ENCODE results near the gene METRN.

Gene METRN

GRCh38 chr16:726438-727290 is 11.7 kb downstream of the METRN start, which contains the start of the genes CCDC78 and HAGHL:
TSS of gene CCDC78 (minus strand) at chr16:726443. CDS start at chr16:726367, 76 bp downstream.
TSS of gene HAGHL (plus strand) at chr16:727106. CDS start at chr16:727510, 404 bp downstream.
- DNase-seq (ENCODE audit: low read depth): no peak
- H3K4me3 ChIP-seq (ENCODE audit: low read depth, low read length): peak within 1 kb of the TSS; percentile 60
- TF ChIP-seq, protein P1, sequence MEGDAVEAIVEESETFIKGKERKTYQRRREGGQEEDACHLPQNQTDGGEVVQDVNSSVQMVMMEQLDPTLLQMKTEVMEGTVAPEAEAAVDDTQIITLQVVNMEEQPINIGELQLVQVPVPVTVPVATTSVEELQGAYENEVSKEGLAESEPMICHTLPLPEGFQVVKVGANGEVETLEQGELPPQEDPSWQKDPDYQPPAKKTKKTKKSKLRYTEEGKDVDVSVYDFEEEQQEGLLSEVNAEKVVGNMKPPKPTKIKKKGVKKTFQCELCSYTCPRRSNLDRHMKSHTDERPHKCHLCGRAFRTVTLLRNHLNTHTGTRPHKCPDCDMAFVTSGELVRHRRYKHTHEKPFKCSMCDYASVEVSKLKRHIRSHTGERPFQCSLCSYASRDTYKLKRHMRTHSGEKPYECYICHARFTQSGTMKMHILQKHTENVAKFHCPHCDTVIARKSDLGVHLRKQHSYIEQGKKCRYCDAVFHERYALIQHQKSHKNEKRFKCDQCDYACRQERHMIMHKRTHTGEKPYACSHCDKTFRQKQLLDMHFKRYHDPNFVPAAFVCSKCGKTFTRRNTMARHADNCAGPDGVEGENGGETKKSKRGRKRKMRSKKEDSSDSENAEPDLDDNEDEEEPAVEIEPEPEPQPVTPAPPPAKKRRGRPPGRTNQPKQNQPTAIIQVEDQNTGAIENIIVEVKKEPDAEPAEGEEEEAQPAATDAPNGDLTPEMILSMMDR (IDR thresholded peaks at IDR 0.05; ENCODE audit: low read depth, low read length, missing control alignments): no peak
- in situ Hi-C loops (cut with HindIII; ENCODE audit: low sequenced_read_pairs): no loop called here

DNA sequence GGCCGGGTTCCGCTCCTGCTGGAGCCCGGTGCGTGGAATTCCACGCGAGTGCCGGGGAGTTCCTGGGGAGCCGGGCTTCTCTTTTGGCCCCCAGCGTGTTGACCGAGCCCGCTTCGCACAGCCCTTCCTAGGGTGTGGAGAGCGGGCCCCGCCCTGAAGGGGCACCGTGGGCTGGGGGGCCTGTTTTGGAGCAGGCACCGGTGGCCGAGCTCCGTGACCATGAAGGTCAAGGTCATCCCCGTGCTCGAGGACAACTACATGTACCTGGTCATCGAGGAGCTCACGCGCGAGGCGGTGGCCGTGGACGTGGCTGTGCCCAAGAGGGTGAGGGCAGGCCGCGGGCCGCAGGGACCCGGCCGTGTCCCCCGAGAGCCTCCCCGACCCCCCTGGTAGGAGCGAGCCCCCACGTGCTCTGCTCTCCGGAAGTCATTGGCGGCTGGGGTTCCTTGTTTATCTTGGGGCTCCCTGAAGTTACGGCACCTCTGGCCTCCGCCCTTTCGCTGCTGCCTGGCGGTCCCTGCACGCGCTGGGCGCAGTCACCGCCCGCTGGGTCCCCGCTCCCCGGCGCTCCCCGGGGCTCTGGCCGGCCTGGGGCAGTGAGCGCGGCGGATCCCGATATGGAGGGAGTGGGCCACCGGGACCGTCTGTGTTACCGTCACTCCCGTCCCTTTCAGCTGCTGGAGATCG is 12.5 kb downstream of the METRN start:
- TF ChIP-seq, protein P1 (IDR thresholded peaks at IDR 0.05; ENCODE audit: low read depth, low read length, missing control alignments): no peak
- peak overlapping the region; percentile 60 for H3K4me3 ChIP-seq (ENCODE audit: low read depth, low read length)
- DNase-seq (ENCODE audit: low read depth): no peak
- in situ Hi-C loops (cut with HindIII; ENCODE audit: low sequenced_read_pairs): no loop called here

- in situ Hi-C loops (cut with HindIII; ENCODE audit: low sequenced_read_pairs): no loop called here
- TF ChIP-seq, protein P1 (IDR thresholded peaks at IDR 0.05; ENCODE audit: low read depth, low read length, missing control alignments): no peak
- H3K4me3 ChIP-seq (ENCODE audit: low read depth, low read length): peak overlapping the region; percentile 60
- no peak for DNase-seq (ENCODE audit: low read depth)
Observed at GRCh38 chr16:728131-728889, 13.4 kb downstream of the METRN start.

GRCh38 chr16:728890-729744 is 14.2 kb downstream of the METRN start:
- TF ChIP-seq, protein P1 (IDR thresholded peaks at IDR 0.05; ENCODE audit: low read depth, low read length, missing control alignments): no peak
- DNase-seq (ENCODE audit: low read depth): no peak
- in situ Hi-C loops (cut with HindIII; ENCODE audit: low sequenced_read_pairs): no loop called here
- peak overlapping the region; percentile 60 for H3K4me3 ChIP-seq (ENCODE audit: low read depth, low read length)

DNA sequence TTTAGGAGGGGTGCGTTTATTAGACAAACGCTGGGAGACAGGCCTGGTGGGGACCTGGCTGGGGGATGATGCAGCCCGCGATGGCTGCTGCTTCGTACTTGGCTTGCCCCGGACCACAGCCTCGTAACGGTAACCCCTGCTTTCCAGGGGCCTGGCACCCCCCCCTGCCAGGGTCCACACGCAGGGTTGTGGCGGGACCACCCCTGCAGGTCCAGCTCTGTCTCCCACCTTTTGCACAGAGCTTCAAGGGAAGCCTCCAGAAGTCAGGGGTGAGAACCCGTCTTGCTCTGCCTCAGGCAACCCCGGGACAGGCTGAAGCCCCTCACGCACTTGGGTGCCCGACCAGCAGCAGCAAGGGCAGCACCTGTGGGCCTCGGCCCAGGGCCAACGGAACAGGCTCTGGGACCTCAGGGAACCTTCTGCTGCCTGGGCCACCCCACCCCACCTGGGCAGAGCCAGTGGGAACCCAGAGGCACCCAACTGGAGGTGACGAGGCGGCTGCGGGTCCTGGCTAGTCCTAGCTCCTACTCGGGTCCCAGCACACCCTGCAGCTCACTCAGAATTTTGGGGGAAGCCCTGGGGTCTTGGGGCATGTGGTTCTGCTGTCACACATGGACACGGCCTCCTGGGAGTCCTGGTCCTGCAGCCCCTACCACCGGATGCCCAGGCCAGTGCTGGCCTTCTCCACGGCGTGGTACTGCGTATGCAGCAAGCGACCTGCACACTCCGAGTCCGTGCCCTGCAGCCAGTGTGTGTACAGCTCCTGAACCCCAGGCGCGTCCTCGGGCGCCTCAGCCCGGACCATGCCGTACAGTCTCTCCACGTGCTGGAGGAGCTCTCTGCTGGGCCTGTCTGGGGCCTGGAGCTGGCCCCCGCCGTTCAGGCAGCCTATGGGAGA is 15.1 kb downstream of the METRN start:
- in situ Hi-C loops (cut with HindIII; ENCODE audit: low sequenced_read_pairs): no loop called here
- H3K4me3 ChIP-seq (ENCODE audit: low read depth, low read length): no peak overlapping the region
- TF ChIP-seq, protein P1 (IDR thresholded peaks at IDR 0.05; ENCODE audit: low read depth, low read length, missing control alignments): no peak
- DNase-seq (ENCODE audit: low read depth): no peak
